Ectodermal cell (in vitro differentiated cells): ENCODE results near the gene ELOVL1.

Experiments
- H3K27ac ChIP-seq: 2 replicates; pipeline ENCODE4 v1.7.0; 2013; ENCODE audit warnings: mild to moderate bottlenecking, low read depth, low read length; ENCODE audit not compliant: insufficient read depth, poor library complexity, severe bottlenecking
- H3K27me3 ChIP-seq: 2 replicates; pipeline ENCODE4 v1.7.0; 2013; ENCODE audit warnings: mild to moderate bottlenecking, low read length; ENCODE audit not compliant: insufficient read depth, control insufficient read depth, poor library complexity, severe bottlenecking
- H3K36me3 ChIP-seq: one replicate; pipeline ENCODE4 v1.7.0; 2013; ENCODE audit warnings: low read length; ENCODE audit not compliant: control insufficient read depth, insufficient read depth
- H3K4me1 ChIP-seq: one replicate; pipeline ENCODE4 v1.7.0; 2013; ENCODE audit warnings: low read length; ENCODE audit not compliant: control insufficient read depth, insufficient read depth
- H3K4me3 ChIP-seq: 2 replicates; pipeline ENCODE4 v1.7.0; 2013; ENCODE audit warnings: low read depth, low read length, control low read depth; ENCODE audit not compliant: insufficient read depth
- H3K9me3 ChIP-seq: 2 replicates; pipeline ENCODE4 v1.7.0; 2013; ENCODE audit warnings: mild to moderate bottlenecking, low read length, moderate library complexity; ENCODE audit not compliant: control insufficient read depth
- WGBS, 2 experiments: methylation state at CpG; one replicate each; pipeline ENCODE4 v1.1.7; 2013; ENCODE audit warnings: missing lambda C conversion rate in 2 of 2; 5-methylcytosine and 5-hydroxymethylcytosine counted together

Gene ELOVL1

GRCh38 chr1:43367026-43367903 lies 546 bp downstream of the ELOVL1 start:
- Histone ChIP-seq H3K4me3 (peak overlapping the region; percentile 68), H3K27ac (no peak overlapping the region), H3K9me3 (no peaks in the 10 kb centered on the region), H3K27me3 (no peaks in the 10 kb centered on the region), H3K36me3 (peaks cover 1% of the 10 kb centered on the region), H3K4me1 (peaks cover 19% of the 10 kb centered on the region)
- 6% methylated on average over 48 of the region's 48 CpGs for WGBS, 2 experiments

DNA sequence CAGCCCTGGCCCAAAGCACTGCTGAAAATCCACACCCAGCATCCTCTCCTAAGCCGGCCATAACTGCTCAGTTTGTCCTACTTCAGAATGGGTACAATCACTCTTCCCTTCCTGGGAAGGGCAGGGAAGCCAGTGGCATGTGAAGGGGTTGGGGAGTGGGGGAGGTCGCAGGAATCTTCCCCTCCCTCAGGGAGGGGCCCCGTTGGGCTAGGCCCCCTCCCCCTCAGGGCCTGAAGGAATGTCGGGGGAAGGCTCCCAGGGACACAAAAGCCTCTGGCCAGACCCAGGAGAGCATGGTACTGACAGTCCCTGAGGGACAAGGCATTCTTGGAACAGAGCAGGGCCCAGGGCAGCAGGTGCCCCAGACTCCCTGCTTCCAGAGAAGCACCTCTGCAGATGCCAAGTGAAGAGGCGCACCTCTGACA lies 1.2 kb downstream of the ELOVL1 start:
- Histone ChIP-seq H3K9me3 (no peaks in the 10 kb centered on the region), H3K4me3 (peak overlapping the region; percentile 68), H3K27ac (no peak overlapping the region), H3K4me1 (peaks cover 19% of the 10 kb centered on the region), H3K36me3 (peaks cover 6% of the 10 kb centered on the region), H3K27me3 (no peaks in the 10 kb centered on the region)
- WGBS, 2 experiments = 18 to 19% methylated on average over 5 of the region's 5 CpGs

- peaks cover 11% of the 10 kb centered on the region for H3K36me3 ChIP-seq
- no peaks in the 10 kb centered on the region for H3K27me3 ChIP-seq
- peak overlapping the region; percentile 68 for H3K4me3 ChIP-seq
- 43 to 48% methylated on average over 11 of the region's 11 CpGs for WGBS, 2 experiments
- peaks cover 19% of the 10 kb centered on the region for H3K4me1 ChIP-seq
- H3K27ac ChIP-seq = no peak overlapping the region
- no peaks in the 10 kb centered on the region for H3K9me3 ChIP-seq
These were observed 1.6 kb downstream of the ELOVL1 start for GRCh38 chr1:43366179-43366578.

GRCh38 chr1:43365678-43366077 lies 2.1 kb downstream of the ELOVL1 start:
- peaks cover 21% of the 10 kb centered on the region for H3K4me1 ChIP-seq
- no peak overlapping the region for H3K4me3 ChIP-seq
- 82 to 84% methylated on average over 2 of the region's 2 CpGs for WGBS, 2 experiments
- H3K27ac ChIP-seq = no peak overlapping the region
- no peaks in the 10 kb centered on the region for H3K9me3 ChIP-seq
- H3K27me3 ChIP-seq = no peaks in the 10 kb centered on the region
- H3K36me3 ChIP-seq = peaks cover 14% of the 10 kb centered on the region

DNA sequence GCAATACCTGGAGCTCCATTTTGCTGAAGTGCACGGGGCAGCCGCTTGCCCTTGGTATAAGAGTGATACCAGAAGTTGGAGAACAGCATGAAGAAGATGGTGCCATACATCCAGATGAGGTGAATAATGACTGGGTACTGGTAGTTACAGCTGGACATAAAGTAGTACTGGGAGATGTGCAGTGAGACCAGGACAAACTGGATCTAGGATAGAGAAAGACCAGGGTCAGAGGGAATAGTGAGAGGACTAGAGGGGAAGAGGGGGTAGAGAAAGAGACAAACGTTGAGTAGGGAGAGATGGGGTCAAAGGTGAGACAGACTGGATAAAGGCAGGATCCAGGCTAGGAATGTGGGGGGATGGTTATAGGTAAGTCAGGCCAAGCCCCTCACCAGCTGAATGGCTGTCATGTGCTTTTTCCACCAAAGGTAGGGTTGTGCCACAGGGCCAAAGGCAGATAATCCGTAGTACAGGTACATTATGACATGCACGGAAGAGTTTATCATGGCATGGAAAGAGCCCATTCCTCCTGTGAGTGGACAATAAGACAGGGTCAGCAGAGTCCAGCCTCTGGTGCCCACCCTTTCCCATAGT lies 3.8 kb downstream of the ELOVL1 start:
- no peaks in the 10 kb centered on the region for H3K9me3 ChIP-seq
- H3K4me1 ChIP-seq = peaks cover 33% of the 10 kb centered on the region
- peaks cover 18% of the 10 kb centered on the region for H3K36me3 ChIP-seq
- 84 to 87% methylated on average over 5 of the region's 5 CpGs for WGBS, 2 experiments
- H3K4me3 ChIP-seq = no peak overlapping the region
- no peaks in the 10 kb centered on the region for H3K27me3 ChIP-seq
- no peak overlapping the region for H3K27ac ChIP-seq

- 89 to 92% methylated on average over 9 of the region's 9 CpGs for WGBS, 2 experiments
- Histone ChIP-seq H3K27ac (no peak overlapping the region), H3K9me3 (no peaks in the 10 kb centered on the region), H3K4me1 (peaks cover 29% of the 10 kb centered on the region), H3K27me3 (no peaks in the 10 kb centered on the region), H3K36me3 (peaks cover 18% of the 10 kb centered on the region), H3K4me3 (no peak overlapping the region)
These were observed 4.4 kb downstream of the ELOVL1 start for GRCh38 chr1:43363283-43363934.

DNA sequence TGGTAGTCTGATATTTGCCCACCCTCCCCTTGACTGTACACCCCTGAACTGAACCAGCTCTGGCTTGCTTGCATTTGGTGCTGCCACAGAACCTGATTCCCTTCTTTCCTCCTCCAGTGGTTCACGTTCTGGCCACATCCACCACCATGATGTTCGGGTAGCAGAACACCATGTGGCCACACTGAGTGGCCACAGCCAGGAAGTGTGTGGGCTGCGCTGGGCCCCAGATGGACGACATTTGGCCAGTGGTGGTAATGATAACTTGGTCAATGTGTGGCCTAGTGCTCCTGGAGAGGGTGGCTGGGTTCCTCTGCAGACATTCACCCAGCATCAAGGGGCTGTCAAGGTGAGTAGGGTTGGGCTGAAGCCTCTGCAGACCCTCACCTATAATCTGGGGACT lies 7.2 kb downstream of the ELOVL1 start:
- Histone ChIP-seq H3K27me3 (no peaks in the 10 kb centered on the region), H3K4me1 (peaks cover 13% of the 10 kb centered on the region), H3K4me3 (peak overlapping the region; percentile 87), H3K36me3 (peaks cover 18% of the 10 kb centered on the region), H3K9me3 (no peaks in the 10 kb centered on the region), H3K27ac (no peak overlapping the region)
- 93 to 95% methylated on average over 4 of the region's 4 CpGs for WGBS, 2 experiments

DNA sequence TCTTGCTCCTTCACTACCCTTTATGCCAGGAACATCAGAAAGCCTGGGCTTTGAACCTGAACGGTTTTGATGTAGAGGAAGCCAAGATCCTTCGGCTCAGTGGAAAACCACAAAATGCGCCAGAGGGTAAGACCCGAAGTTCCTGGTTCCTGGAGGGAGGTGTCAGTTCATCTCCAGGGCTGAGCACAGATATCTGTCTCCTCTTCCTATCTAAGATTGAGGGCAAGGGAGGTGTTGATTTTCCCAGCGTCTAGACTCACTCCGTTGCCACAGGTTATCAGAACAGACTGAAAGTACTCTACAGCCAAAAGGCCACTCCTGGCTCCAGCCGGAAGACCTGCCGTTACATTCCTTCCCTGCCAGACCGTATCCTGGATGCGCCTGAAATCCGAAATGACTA lies 8.1 kb downstream of the ELOVL1 start:
- H3K36me3 ChIP-seq = peaks cover 18% of the 10 kb centered on the region
- H3K4me1 ChIP-seq = peaks cover 13% of the 10 kb centered on the region
- WGBS, 2 experiments = 67 to 70% methylated on average over 11 of the region's 11 CpGs
- peak overlapping the region; percentile 87 for H3K4me3 ChIP-seq
- H3K27ac ChIP-seq = no peak overlapping the region
- no peaks in the 10 kb centered on the region for H3K27me3 ChIP-seq
- H3K9me3 ChIP-seq = no peaks in the 10 kb centered on the region

GRCh38 chr1:43358746-43359693 lies 8.8 kb downstream of the ELOVL1 start, which contains the start of gene CDC20:
TSS of gene CDC20 (plus strand) at chr1:43358981. CDS start at chr1:43359216, 235 bp downstream.
- H3K9me3 ChIP-seq = no peaks in the 10 kb centered on the region
- H3K27me3 ChIP-seq = no peaks in the 10 kb centered on the region
- H3K27ac ChIP-seq = peak within 1 kb of the TSS; percentile 97
- H3K4me3 ChIP-seq = peak within 1 kb of the TSS; percentile 87
- peaks cover 18% of the 10 kb centered on the region for H3K36me3 ChIP-seq
- peaks cover 13% of the 10 kb centered on the region for H3K4me1 ChIP-seq
- 1% methylated on average over 59 of the region's 59 CpGs for WGBS, 2 experiments
